Fibroblast of lung (primary cell): ENCODE data around the gene PXYLP1.

Experiments
- EZH2 ChIP-seq: IDR thresholded peaks from 2 replicates; pipeline ENCODE4 v1.5.1; 2012; ENCODE audit warnings: low read length, control low read depth, mild to moderate bottlenecking; ENCODE audit errors: missing control alignments
- TF ChIP-seq, protein P1 (sequence below), 2 donors: IDR thresholded peaks in 1 of 2; conservative IDR thresholded peaks in 1 of 2; 1 replicate in 1 of 2; 2 replicates in 1 of 2; pipeline ENCODE4 v1.5.1; 2011 to 2012; ENCODE audit warnings: low read length in 2 of 2, control low read depth in 1 of 2, inconsistent platforms in 1 of 2, low read depth in 1 of 2, mild to moderate bottlenecking in 1 of 2

DNA sequence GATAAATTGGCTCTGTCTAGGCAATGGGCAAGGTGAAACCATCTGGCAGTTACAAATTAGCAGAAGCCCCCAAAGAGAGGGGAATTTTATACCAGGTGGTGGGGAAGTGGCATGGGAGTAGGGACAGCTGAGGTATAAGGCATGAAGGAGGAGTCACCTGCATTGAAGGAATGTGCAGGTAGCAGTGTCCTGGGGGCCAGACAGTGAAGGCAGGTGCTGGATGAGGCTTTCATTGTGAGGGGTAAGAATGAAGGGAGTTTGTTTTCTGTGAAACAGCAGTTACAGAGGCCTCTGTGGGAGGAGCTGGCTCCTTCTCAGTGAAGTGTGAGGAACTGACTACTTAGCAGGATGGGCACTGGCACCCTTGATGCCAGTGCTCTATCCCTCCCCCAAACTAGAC is 19.1 kb upstream of the PXYLP1 start:
- TF ChIP-seq, protein P1, sequence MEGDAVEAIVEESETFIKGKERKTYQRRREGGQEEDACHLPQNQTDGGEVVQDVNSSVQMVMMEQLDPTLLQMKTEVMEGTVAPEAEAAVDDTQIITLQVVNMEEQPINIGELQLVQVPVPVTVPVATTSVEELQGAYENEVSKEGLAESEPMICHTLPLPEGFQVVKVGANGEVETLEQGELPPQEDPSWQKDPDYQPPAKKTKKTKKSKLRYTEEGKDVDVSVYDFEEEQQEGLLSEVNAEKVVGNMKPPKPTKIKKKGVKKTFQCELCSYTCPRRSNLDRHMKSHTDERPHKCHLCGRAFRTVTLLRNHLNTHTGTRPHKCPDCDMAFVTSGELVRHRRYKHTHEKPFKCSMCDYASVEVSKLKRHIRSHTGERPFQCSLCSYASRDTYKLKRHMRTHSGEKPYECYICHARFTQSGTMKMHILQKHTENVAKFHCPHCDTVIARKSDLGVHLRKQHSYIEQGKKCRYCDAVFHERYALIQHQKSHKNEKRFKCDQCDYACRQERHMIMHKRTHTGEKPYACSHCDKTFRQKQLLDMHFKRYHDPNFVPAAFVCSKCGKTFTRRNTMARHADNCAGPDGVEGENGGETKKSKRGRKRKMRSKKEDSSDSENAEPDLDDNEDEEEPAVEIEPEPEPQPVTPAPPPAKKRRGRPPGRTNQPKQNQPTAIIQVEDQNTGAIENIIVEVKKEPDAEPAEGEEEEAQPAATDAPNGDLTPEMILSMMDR (conservative IDR thresholded peaks at IDR 0.05 in 1 of 2, IDR thresholded peaks at IDR 0.05 in 1 of 2; ENCODE audit: low read depth in 1 of 2, low read length in 2 of 2): no peak
- TF ChIP-seq EZH2: no peak
